H9 (cell line): ENCODE measurements around the gene TMEM186. TPM values are rescaled to one million over a fixed set of nuclear protein-coding genes. Genes with fewer than 3 reads are reported as not detected.

Source experiments
- DNase-seq: peaks from one replicate; pipeline ENCODE4 v3.0.0-alpha.2; 2017
- H2AFZ ChIP-seq: one replicate; pipeline ENCODE4 v1.6.1; 2013; ENCODE audit warnings: mild to moderate bottlenecking, low read length, control low read depth, moderate library complexity
- H2AK5ac ChIP-seq: 2 replicates; pipeline ENCODE4 v1.6.1; 2013; ENCODE audit warnings: low read length, control low read depth, mixed read lengths; ENCODE audit not compliant: insufficient read length
- H2BK120ac ChIP-seq: one replicate; pipeline ENCODE4 v1.6.1; 2013; ENCODE audit warnings: low read depth, mild to moderate bottlenecking, low read length, control low read depth, inconsistent platforms; ENCODE audit not compliant: poor library complexity, severe bottlenecking
- H2BK12ac ChIP-seq: 2 replicates; pipeline ENCODE4 v1.6.1; 2013; ENCODE audit warnings: low read length, control low read depth, mixed read lengths, low read depth; ENCODE audit not compliant: insufficient read length
- H2BK15ac ChIP-seq: 2 replicates; pipeline ENCODE4 v1.6.1; 2013; ENCODE audit warnings: low read depth, low read length, control low read depth
- H2BK20ac ChIP-seq: one replicate; pipeline ENCODE4 v1.6.1; 2013; ENCODE audit warnings: low read depth, mild to moderate bottlenecking, low read length, control low read depth, inconsistent platforms; ENCODE audit not compliant: poor library complexity, severe bottlenecking
- H2BK5ac ChIP-seq: 2 replicates; pipeline ENCODE4 v1.6.1; 2013; ENCODE audit warnings: low read length, control low read depth, mixed read lengths; ENCODE audit not compliant: insufficient read length
- H3K14ac ChIP-seq: 2 replicates; pipeline ENCODE4 v1.6.1; 2013; ENCODE audit warnings: low read length, control low read depth; ENCODE audit not compliant: insufficient read depth
- H3K18ac ChIP-seq: 2 replicates; pipeline ENCODE4 v1.6.1; 2013; ENCODE audit warnings: low read depth, mild to moderate bottlenecking, mixed read lengths, low read length, control low read depth; ENCODE audit not compliant: insufficient read length
- H3K23ac ChIP-seq: 2 replicates; pipeline ENCODE4 v1.6.1; 2013; ENCODE audit warnings: low read length, control low read depth, mixed read lengths, low read depth; ENCODE audit not compliant: insufficient read length
- H3K23me2 ChIP-seq: 2 replicates; pipeline ENCODE4 v1.6.1; 2013; ENCODE audit warnings: low read depth, mild to moderate bottlenecking, mixed read lengths, low read length, control low read depth; ENCODE audit not compliant: insufficient read length, poor library complexity, severe bottlenecking
- H3K27ac ChIP-seq: 2 replicates; pipeline ENCODE4 v1.5.1; 2013; ENCODE audit warnings: low read length, control low read depth, mixed read lengths, low read depth; ENCODE audit not compliant: insufficient read length
- H3K27me3 ChIP-seq: 2 replicates; pipeline ENCODE4 v1.6.1; 2013; ENCODE audit warnings: low read length, control low read depth, inconsistent platforms; ENCODE audit not compliant: insufficient read depth
- H3K4ac ChIP-seq: 2 replicates; pipeline ENCODE4 v1.6.1; 2013; ENCODE audit warnings: low read depth, mild to moderate bottlenecking, control low read depth, inconsistent platforms, low read length, moderate library complexity
- H3K4me1 ChIP-seq: 2 replicates; pipeline ENCODE4 v1.6.1; 2013; ENCODE audit warnings: low read length, control low read depth, inconsistent platforms; ENCODE audit not compliant: insufficient read depth
- H3K4me2 ChIP-seq: 2 replicates; pipeline ENCODE4 v1.6.1; 2013; ENCODE audit warnings: low read length, control low read depth, mixed read lengths; ENCODE audit not compliant: insufficient read length, insufficient read depth
- H3K56ac ChIP-seq: 2 replicates; pipeline ENCODE4 v1.6.1; 2013; ENCODE audit warnings: low read depth, mild to moderate bottlenecking, mixed read lengths, low read length, control low read depth; ENCODE audit not compliant: insufficient read length
- H3K79me1 ChIP-seq: 2 replicates; pipeline ENCODE4 v1.6.1; 2013; ENCODE audit warnings: low read depth, mild to moderate bottlenecking, moderate library complexity, low read length, control low read depth, inconsistent platforms; ENCODE audit not compliant: insufficient read depth, poor library complexity, severe bottlenecking
- H3K79me2 ChIP-seq: 2 replicates; pipeline ENCODE4 v1.6.1; 2013; ENCODE audit warnings: low read length, control low read depth, inconsistent platforms; ENCODE audit not compliant: insufficient read depth
- H3K9ac ChIP-seq: 2 replicates; pipeline ENCODE4 v1.6.1; 2013; ENCODE audit warnings: low read length, control low read depth, mixed read lengths; ENCODE audit not compliant: insufficient read length; ENCODE audit errors: extremely low read depth
- H3K9me3 ChIP-seq: one replicate; pipeline ENCODE4 v1.6.1; 2013; ENCODE audit warnings: low read depth, low read length, inconsistent platforms; ENCODE audit not compliant: control insufficient read depth
- H3T11ph ChIP-seq: one replicate; pipeline ENCODE4 v1.6.1; 2013; ENCODE audit warnings: mild to moderate bottlenecking, low read length, control low read depth, inconsistent platforms
- H4K20me1 ChIP-seq: one replicate; pipeline ENCODE4 v1.6.1; 2013; ENCODE audit not compliant: control insufficient read depth, insufficient read length, insufficient read depth
- H4K5ac ChIP-seq: 2 replicates; pipeline ENCODE4 v1.6.1; 2013; ENCODE audit warnings: low read depth, mild to moderate bottlenecking, mixed read lengths, low read length, control low read depth; ENCODE audit not compliant: insufficient read length
- H4K8ac ChIP-seq: replicated peaks from 2 replicates; pipeline ENCODE4 v1.6.1; 2013; ENCODE audit warnings: low read length, control low read depth, mixed read lengths, low read depth; ENCODE audit not compliant: insufficient read length
- H4K91ac ChIP-seq: 2 replicates; pipeline ENCODE4 v1.6.1; 2013; ENCODE audit warnings: low read depth, mild to moderate bottlenecking, moderate library complexity, mixed read lengths, low read length, control low read depth; ENCODE audit not compliant: insufficient read length
- H3K27ac Mint-ChIP-seq, 3 experiments: 2 replicates in 2 of 3; 3 replicates in 1 of 3; pipeline ENCODE4 v1.8.0; 2020 to 2021; ENCODE audit warnings: mixed read lengths in 3 of 3, mild to moderate bottlenecking in 1 of 3, moderate library complexity in 1 of 3
- H3K27me3 Mint-ChIP-seq: 2 replicates; pipeline ENCODE4 v1.8.0; 2021; ENCODE audit warnings: low read depth, mild to moderate bottlenecking, moderate library complexity, mixed read lengths
- H3K36me3 Mint-ChIP-seq, 3 experiments: 2 replicates in 2 of 3; 3 replicates in 1 of 3; pipeline ENCODE4 v1.8.0; 2020 to 2021; ENCODE audit warnings: low read depth in 3 of 3, mixed read lengths in 3 of 3; ENCODE audit not compliant: insufficient read depth in 1 of 3
- H3K4me1 Mint-ChIP-seq, 2 experiments: 2 replicates each; pipeline ENCODE4 v1.8.0; 2020; ENCODE audit warnings: mixed read lengths in 2 of 2
- H3K4me3 Mint-ChIP-seq, 2 experiments: 2 replicates in 1 of 2; 3 replicates in 1 of 2; pipeline ENCODE4 v1.8.0; 2020 to 2021; ENCODE audit warnings: mild to moderate bottlenecking in 2 of 2, mixed read lengths in 2 of 2, moderate library complexity in 1 of 2
- H3K9me3 Mint-ChIP-seq, 2 experiments: 2 replicates in 1 of 2; 3 replicates in 1 of 2; pipeline ENCODE4 v1.8.0; 2020; ENCODE audit warnings: mild to moderate bottlenecking in 2 of 2, mixed read lengths in 2 of 2, moderate library complexity in 1 of 2
- CTCF ChIP-seq: fragments of 200-600 bp; sonication (generic); conservative IDR thresholded peaks from 3 replicates; pipeline ENCODE4 v1.8.0; 2021; ENCODE audit warnings: antibody characterized with exemption, mild to moderate bottlenecking
- WGBS: extraction: QIAGEN DNeasy Blood & Tissue Kit; methylation state at CpG from one replicate; pipeline ENCODE4 v1.1.7; 2013; ENCODE audit warnings: missing lambda C conversion rate, low lambda C conversion rate, mixed read lengths; ENCODE audit not compliant: insufficient read length; ENCODE audit errors: extremely low coverage; 5-methylcytosine and 5-hydroxymethylcytosine counted together
- total RNA-seq: library from RNA; stranded (reverse); gene quantifications from 2 replicates; pipeline ENCODE4 v1.2.1, GENCODE V29; 2021

TMEM186 gene
- total RNA-seq, 1 experiment from 2014 or later = 9.6 TPM

GRCh38 chr16:8801701-8802100 lies 4.3 kb upstream of the TMEM186 start:
- H3K79me2 ChIP-seq = peaks cover 18% of the 10 kb centered on the region
- no peak overlapping the region for H3T11ph ChIP-seq
- DNase-seq = no peak
- 0 out of 2 replicates have a peak, but pooled peaks cover 2% of the 10 kb centered on the region for H3K4me1 ChIP-seq
- peaks cover 27 to 70% (median 51%) of the 10 kb centered on the region in 3 experiments; a peak in 6 of 7 replicates for H3K36me3 Mint-ChIP-seq
- H3K4me2 ChIP-seq = no peak overlapping the region
- no CpG with 5 or more reads among the region's 4 CpGs for WGBS
- H3K27me3 ChIP-seq = no peaks in the 10 kb centered on the region
- no peak overlapping the region for H3K18ac ChIP-seq
- H3K4ac ChIP-seq = no peak overlapping the region
- H4K20me1 ChIP-seq = no peaks in the 10 kb centered on the region
- no peaks in the 10 kb centered on the region for H3K27me3 Mint-ChIP-seq
- no peak overlapping the region for H3K23ac ChIP-seq
- no peak overlapping the region for H3K27ac Mint-ChIP-seq
- H2BK12ac ChIP-seq = no peak overlapping the region
- H3K79me1 ChIP-seq = no peaks in the 10 kb centered on the region
- H3K9me3 Mint-ChIP-seq = no peaks in the 10 kb centered on the region
- no peak overlapping the region for H3K9ac ChIP-seq
- H4K5ac ChIP-seq = no peak overlapping the region
- no peak for TF ChIP-seq CTCF
- no peak overlapping the region for H3K56ac ChIP-seq
- peaks cover 12 to 15% of the 10 kb centered on the region in 2 experiments for H3K4me1 Mint-ChIP-seq
- no peak overlapping the region for H4K91ac ChIP-seq
- no peaks in the 10 kb centered on the region for H3K9me3 ChIP-seq
- H3K4me3 Mint-ChIP-seq = no peak overlapping the region
- H3K23me2 ChIP-seq = peaks cover 4% of the 10 kb centered on the region
- no peak overlapping the region for H2BK120ac ChIP-seq
- H4K8ac ChIP-seq = no peak overlapping the region
- no peak overlapping the region for H2BK20ac ChIP-seq
- no peak overlapping the region for H3K14ac ChIP-seq
- no peak overlapping the region for H2AK5ac ChIP-seq
- H2AFZ ChIP-seq = no peak overlapping the region
- no peak overlapping the region for H3K27ac ChIP-seq
- H2BK5ac ChIP-seq = no peak overlapping the region
- no peak overlapping the region for H2BK15ac ChIP-seq
